PC-9 (cell line): ENCODE results near the gene PEPD. TPM values are rescaled to one million over a fixed set of nuclear protein-coding genes. Genes with fewer than 3 reads are reported as not detected.

ENCODE experiments used
- BruUV-seq: library from RNA; stranded (reverse); fragments of 400-500 nt; replicated peaks from 2 replicates; lab custom pipeline; 2021; lab: Mats Ljungman, UMichigan
- CTCF ChIA-PET: fragments of 300-600 bp; sonication (Branson Sonifier 250); formaldehyde crosslinking; loops from one replicate; lab custom pipeline; 2022; ENCODE audit warnings: antibody characterized with exemption; lab: Charles Lee
- POLR2A ChIA-PET: fragments of 300-600 bp; sonication (Branson Sonifier 250); formaldehyde crosslinking; loops from one replicate; lab custom pipeline; 2022; ENCODE audit warnings: antibody characterized with exemption; ENCODE audit not compliant: unreplicated experiment; lab: Charles Lee
- DNase-seq, 2 experiments: peaks; one replicate each; pipeline versions ENCODE4 v3.0.0 to v3.0.0-alpha.2; 2015 to 2022; ENCODE audit warnings: mixed read lengths in 1 of 2
- H2AFZ ChIP-seq: fragments of 200-600 bp; sonication (generic); 2 replicates; pipeline ENCODE4 v1.8.1; 2017; ENCODE audit warnings: antibody characterized with exemption
- H3F3A ChIP-seq: fragments of 200-600 bp; sonication (generic); 2 replicates; pipeline ENCODE4 v1.8.1; 2017; ENCODE audit warnings: antibody characterized with exemption, mild to moderate bottlenecking, low read depth; ENCODE audit not compliant: insufficient read depth
- H3K27ac ChIP-seq: fragments of 200-600 bp; sonication (generic); 2 replicates; pipeline ENCODE4 v1.6.1; 2016; ENCODE audit warnings: mixed run types
- H3K27me3 ChIP-seq: fragments of 200-600 bp; sonication (generic); 2 replicates; pipeline ENCODE4 v1.6.1; 2016; ENCODE audit warnings: low read depth, mixed run types; ENCODE audit not compliant: insufficient read depth
- H3K36me3 ChIP-seq: fragments of 200-600 bp; sonication (generic); 2 replicates; pipeline ENCODE4 v1.6.1; 2016; ENCODE audit warnings: low read depth, mixed run types
- H3K4me1 ChIP-seq: fragments of 200-600 bp; sonication (generic); replicated peaks from 2 replicates; pipeline ENCODE4 v1.6.1; 2016; ENCODE audit warnings: mixed run types; ENCODE audit not compliant: insufficient read depth
- H3K4me2 ChIP-seq: fragments of 200-600 bp; sonication (generic); 2 replicates; pipeline ENCODE4 v1.6.1; 2017; ENCODE audit warnings: mixed run types
- H3K4me3 ChIP-seq: fragments of 200-600 bp; sonication (generic); 2 replicates; pipeline ENCODE4 v1.6.1; 2016; ENCODE audit warnings: mixed run types
- H3K79me2 ChIP-seq: fragments of 200-600 bp; sonication (generic); 2 replicates; pipeline ENCODE4 v1.6.1; 2017; ENCODE audit warnings: low read depth, mixed run types
- H3K9me2 ChIP-seq: fragments of 200-600 bp; sonication (generic); 2 replicates; pipeline ENCODE4 v1.8.1; 2017; ENCODE audit warnings: mild to moderate bottlenecking; ENCODE audit not compliant: insufficient read depth
- H3K9me3 ChIP-seq: fragments of 200-600 bp; sonication (generic); 2 replicates; pipeline ENCODE4 v1.8.1; 2016; ENCODE audit warnings: low read depth; ENCODE audit not compliant: insufficient read depth
- H4K20me1 ChIP-seq: fragments of 200-600 bp; sonication (generic); 2 replicates; pipeline ENCODE4 v1.8.1; 2017; ENCODE audit not compliant: insufficient read depth
- EZH2 ChIP-seq: fragments of 200-600 bp; sonication (generic); IDR thresholded peaks from 2 replicates; pipeline ENCODE4 v1.8.0; 2017; ENCODE audit warnings: antibody characterized with exemption, low read depth
- intact Hi-C: fragments of 100-400 bp; cut with micrococcal nuclease; formaldehyde crosslinking; loops from one replicate; pipeline ENCODE4 v1.10.0; 2022; ENCODE audit not compliant: unreplicated experiment
- total RNA-seq: library from RNA; stranded (reverse); gene quantifications from 2 replicates; pipeline ENCODE4 v1.2.3, GENCODE V29; 2021
- TF ChIP-seq, protein P1 (sequence below): fragments of 200-600 bp; sonication (generic); conservative IDR thresholded peaks from 2 replicates; pipeline ENCODE4 v1.6.1; 2017; ENCODE audit warnings: mixed run types, antibody characterized with exemption, mild to moderate bottlenecking, moderate library complexity

Gene PEPD
- total RNA-seq, 1 experiment from 2014 or later: 71.0 TPM

- H3K79me2 ChIP-seq: no peaks in the 10 kb centered on the region
- no peak overlapping the region for H3K4me2 ChIP-seq
- no TSS peak for BruUV-seq
- no peak overlapping the region for H2AFZ ChIP-seq
- no peaks in the 10 kb centered on the region for H3K9me2 ChIP-seq
- ChIA-PET CTCF (no interaction called here), POLR2A (no interaction called here)
- DNase-seq: no peak
- intact Hi-C loops: no loop called here
- H4K20me1 ChIP-seq: no peaks in the 10 kb centered on the region
- H3K4me3 ChIP-seq: no peak overlapping the region
- H3K9me3 ChIP-seq: no peaks in the 10 kb centered on the region
- 0 out of 2 replicates have a peak, but pooled peaks cover 10% of the 10 kb centered on the region for H3K4me1 ChIP-seq
- no peaks in the 10 kb centered on the region for H3K36me3 ChIP-seq
- TF ChIP-seq, protein P1, sequence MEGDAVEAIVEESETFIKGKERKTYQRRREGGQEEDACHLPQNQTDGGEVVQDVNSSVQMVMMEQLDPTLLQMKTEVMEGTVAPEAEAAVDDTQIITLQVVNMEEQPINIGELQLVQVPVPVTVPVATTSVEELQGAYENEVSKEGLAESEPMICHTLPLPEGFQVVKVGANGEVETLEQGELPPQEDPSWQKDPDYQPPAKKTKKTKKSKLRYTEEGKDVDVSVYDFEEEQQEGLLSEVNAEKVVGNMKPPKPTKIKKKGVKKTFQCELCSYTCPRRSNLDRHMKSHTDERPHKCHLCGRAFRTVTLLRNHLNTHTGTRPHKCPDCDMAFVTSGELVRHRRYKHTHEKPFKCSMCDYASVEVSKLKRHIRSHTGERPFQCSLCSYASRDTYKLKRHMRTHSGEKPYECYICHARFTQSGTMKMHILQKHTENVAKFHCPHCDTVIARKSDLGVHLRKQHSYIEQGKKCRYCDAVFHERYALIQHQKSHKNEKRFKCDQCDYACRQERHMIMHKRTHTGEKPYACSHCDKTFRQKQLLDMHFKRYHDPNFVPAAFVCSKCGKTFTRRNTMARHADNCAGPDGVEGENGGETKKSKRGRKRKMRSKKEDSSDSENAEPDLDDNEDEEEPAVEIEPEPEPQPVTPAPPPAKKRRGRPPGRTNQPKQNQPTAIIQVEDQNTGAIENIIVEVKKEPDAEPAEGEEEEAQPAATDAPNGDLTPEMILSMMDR: no peak
- TF ChIP-seq EZH2: no peak
- peaks cover 53% of the 10 kb centered on the region for H3K27me3 ChIP-seq
- no peak overlapping the region for H3K27ac ChIP-seq
- no peaks in the 10 kb centered on the region; the same call in 1 of the 2 replicates for H3F3A ChIP-seq
These were observed 174.3 kb downstream of the PEPD start for GRCh38 chr19:33347300-33347699.

- ChIA-PET CTCF (no interaction called here), POLR2A (interaction anchor here (0.6 to 0.7 kb wide), 2 partner anchors 108 to 200 kb away, joined by 3 to 9 read pairs; no protein-coding TSS in a partner anchor)
- Histone ChIP-seq H3K9me2 (no peaks in the 10 kb centered on the region), H3K27ac (no peak overlapping the region), H2AFZ (no peak overlapping the region), H3K4me3 (no peak overlapping the region), H3K27me3 (peaks cover 53% of the 10 kb centered on the region), H3K9me3 (no peaks in the 10 kb centered on the region), H3K4me1 (0 out of 2 replicates have a peak, but pooled peaks cover 10% of the 10 kb centered on the region), H3K79me2 (no peaks in the 10 kb centered on the region), H3K4me2 (no peak overlapping the region), H4K20me1 (no peaks in the 10 kb centered on the region), H3K36me3 (no peaks in the 10 kb centered on the region), H3F3A (no peaks in the 10 kb centered on the region; the same call in 1 of the 2 replicates)
- intact Hi-C loops: no loop called here
- DNase-seq: no peak
- no peak for TF ChIP-seq EZH2
- TF ChIP-seq, protein P1: no peak
- BruUV-seq: no TSS peak
These were observed 174.9 kb downstream of the PEPD start for GRCh38 chr19:33346665-33347064.

DNA sequence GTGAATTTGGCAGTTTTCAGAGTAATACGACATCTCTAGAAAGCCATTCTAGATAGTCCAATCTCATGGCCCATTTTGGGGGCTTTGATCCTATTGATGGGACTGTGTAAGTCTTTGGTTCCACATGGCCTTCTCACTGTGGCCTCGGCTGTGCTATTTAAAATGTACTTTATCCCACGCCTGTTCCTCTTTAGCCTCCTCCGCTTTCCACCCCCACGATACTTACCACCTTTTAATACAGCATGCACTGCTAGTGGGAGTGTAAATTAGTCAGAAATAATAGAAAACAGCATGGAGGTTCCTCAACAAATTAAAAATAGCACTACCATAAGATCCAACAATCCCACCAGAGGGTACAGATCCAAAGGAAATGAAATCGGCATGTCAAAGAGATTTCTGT lies 176.4 kb downstream of the PEPD start:
- CTCF ChIA-PET: no interaction called here
- peaks cover 49% of the 10 kb centered on the region for H3K27me3 ChIP-seq
- H3K9me3 ChIP-seq: no peaks in the 10 kb centered on the region
- H3K4me1 ChIP-seq: peaks cover 10% of the 10 kb centered on the region; the same call in 1 of the 2 replicates
- H3F3A ChIP-seq: peaks cover 4% of the 10 kb centered on the region
- DNase-seq: no peak
- no peak overlapping the region for H2AFZ ChIP-seq
- TF ChIP-seq EZH2: no peak
- TF ChIP-seq, protein P1: no peak
- H3K4me2 ChIP-seq: no peak overlapping the region
- no peaks in the 10 kb centered on the region for H3K9me2 ChIP-seq
- H3K79me2 ChIP-seq: no peaks in the 10 kb centered on the region
- no TSS peak for BruUV-seq
- H3K4me3 ChIP-seq: no peak overlapping the region
- no peaks in the 10 kb centered on the region for H3K36me3 ChIP-seq
- no peaks in the 10 kb centered on the region for H4K20me1 ChIP-seq
- H3K27ac ChIP-seq: no peak overlapping the region
- POLR2A ChIA-PET: no interaction called here
- intact Hi-C loops: no loop called here
